GM19467 (cell line): ENCODE results near the gene LRRC4C.
"Not testable (repeated sequence)": the region's sequence is repeated elsewhere in the genome, so short reads cannot be mapped to it uniquely, and the experiment has no call there.

ENCODE experiments used
- ATAC-seq: cut with Tn5 transposase; IDR thresholded peaks from one replicate; pipeline ENCODE4 v1.9.1; 2021; ENCODE audit warnings: mild to moderate bottlenecking, moderate library complexity; ENCODE audit not compliant: unreplicated experiment

LRRC4C gene

DNA sequence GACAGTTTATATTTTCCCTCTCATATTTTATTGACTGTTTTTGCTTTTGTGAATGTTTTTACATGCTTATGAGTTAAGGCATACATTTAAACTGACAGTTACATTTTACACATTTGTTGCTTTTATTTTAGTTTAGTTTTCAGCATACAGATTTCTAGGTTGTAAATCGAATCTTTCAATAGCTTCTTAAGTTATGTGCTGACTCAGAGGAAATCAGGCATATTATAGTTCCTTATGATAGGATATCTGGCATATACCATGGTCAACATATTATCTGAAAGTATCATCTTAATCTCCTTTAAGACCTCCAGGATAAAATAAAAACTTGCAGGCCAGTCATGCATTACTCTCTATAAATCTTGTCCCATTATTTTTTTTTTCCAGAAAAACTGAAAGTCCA, 916.6 kb downstream of the LRRC4C start:
- no peak for ATAC-seq

GRCh38 chr11:40537734-40538133, 921.7 kb downstream of the LRRC4C start:
- ATAC-seq, result no peak

- ATAC-seq, result not testable (repeated sequence)
These were observed 937.4 kb downstream of the LRRC4C start for GRCh38 chr11:40522080-40522479.

- no peak for ATAC-seq
These were observed 942.3 kb downstream of the LRRC4C start for GRCh38 chr11:40517122-40517521.

DNA sequence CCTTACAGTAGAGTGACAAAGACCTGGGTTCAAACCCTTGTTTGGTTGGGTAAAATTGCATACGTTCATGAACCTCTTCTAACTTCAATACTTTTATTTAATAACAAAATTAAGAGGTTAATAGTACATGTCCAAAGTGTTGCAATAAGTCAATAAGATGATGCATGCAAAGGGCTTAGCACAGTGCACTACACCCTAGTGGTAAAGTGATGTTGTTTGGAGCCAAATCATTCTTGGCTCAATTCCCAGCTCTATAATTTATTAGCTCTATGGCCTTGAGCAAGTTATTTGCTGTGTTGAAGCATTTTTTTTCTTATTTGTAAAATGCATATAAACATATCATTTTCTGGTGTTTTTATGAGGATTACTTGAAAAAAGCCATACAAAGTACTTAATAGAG, 945.3 kb downstream of the LRRC4C start:
- ATAC-seq, result no peak

DNA sequence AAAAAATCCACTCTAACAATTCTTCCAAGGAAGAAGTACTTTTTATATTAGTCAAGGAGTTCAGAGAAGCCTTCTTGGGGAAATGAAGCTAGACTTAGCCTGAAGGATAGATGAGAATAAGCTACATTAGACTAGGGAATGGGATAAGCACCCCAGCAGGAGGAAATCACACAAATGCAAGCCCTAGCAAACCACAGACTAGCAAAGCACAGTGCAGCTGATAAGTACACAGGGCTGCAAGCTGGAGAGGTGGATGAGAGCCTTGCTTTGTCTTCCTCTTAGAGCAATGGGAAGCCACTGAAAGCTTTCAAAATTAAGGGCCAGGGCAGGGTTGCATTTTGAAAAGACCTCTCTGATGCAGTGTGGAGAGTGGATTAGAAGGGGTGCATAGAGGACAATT, 946.2 kb downstream of the LRRC4C start:
- ATAC-seq, result no peak

DNA sequence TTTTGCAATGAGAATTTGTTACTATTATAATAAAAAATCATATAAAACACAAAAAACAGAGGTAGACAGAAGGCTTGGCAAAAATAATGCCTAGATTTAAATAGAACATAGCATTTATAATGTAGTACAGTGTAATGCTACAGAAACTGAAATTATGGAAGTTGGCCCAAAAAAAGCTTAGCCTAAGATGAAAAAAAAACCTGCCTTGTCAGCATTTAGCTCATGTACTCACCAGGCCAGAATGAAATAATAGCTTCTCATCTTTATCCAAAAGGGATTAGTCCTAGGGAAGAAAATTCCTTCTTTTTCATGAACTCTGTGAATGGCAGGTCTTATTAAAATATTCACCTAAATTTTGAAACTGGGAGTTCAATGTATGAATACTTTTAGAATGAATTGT, 951.1 kb downstream of the LRRC4C start:
- no peak for ATAC-seq

DNA sequence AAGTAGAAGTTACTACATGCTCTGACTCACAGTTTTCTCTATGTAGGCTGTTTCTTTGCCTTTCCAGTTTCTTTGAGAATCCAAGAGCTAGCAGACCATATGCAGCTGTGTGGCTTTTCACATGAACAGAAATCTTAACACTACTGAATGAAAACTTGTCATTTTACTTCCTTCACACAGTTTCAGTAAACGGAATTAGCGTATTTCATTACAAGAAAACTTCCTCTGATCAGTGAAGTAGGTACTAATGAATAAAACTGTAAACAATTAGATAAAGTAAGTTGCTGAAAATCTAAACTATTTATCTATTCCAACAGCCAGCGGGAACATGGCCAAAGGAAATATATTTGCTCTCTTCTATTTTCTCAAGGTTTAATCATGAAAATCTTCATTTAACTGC, 953.2 kb downstream of the LRRC4C start:
- no peak for ATAC-seq

GRCh38 chr11:40491341-40491740, 968.1 kb downstream of the LRRC4C start:
- ATAC-seq, result no peak

DNA sequence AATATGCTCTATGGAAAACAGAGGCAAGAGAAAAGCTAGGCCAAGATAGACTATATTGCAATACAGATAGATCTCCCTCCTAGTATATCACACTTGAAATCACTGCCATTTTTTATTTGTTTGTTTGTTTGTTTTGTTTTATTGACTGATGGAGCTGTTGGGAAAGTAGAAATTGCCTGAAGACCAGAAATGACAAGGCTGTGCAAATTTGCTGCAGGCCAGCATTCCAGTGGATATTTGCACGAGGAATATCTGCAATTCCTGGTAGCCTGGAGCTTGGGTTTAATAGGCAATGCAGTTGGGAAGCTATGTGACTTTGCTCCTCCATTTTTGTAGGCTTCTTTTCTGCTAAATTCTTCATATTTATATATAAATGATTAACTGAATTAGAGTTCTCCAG, 991.7 kb downstream of the LRRC4C start:
- no peak for ATAC-seq

- ATAC-seq, result no peak
These were observed 1014.1 kb downstream of the LRRC4C start for GRCh38 chr11:40445391-40445790.

GRCh38 chr11:40444151-40444550, 1015.3 kb downstream of the LRRC4C start:
- ATAC-seq, result no peak

DNA sequence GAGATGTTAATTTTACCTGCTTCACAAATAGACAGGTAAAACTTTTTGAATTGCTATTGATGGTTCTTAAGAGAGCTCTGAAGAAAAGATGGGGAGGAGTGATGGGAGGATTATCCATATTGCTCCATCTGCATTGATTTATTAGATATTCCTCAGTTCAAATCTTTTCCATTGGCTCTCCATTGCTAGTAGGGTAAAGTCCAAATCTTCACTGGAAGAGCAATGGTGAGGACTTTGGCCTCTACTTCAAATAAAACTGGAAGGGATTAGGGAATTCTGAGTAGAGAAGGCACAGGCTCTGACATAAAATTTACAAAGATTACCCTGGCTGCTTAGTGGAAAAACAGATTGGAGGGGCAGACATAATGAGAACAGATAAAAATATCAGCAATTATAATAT, 1024.1 kb downstream of the LRRC4C start:
- ATAC-seq, result no peak

- no peak for ATAC-seq
These were observed 1024.5 kb downstream of the LRRC4C start for GRCh38 chr11:40434926-40435325.

DNA sequence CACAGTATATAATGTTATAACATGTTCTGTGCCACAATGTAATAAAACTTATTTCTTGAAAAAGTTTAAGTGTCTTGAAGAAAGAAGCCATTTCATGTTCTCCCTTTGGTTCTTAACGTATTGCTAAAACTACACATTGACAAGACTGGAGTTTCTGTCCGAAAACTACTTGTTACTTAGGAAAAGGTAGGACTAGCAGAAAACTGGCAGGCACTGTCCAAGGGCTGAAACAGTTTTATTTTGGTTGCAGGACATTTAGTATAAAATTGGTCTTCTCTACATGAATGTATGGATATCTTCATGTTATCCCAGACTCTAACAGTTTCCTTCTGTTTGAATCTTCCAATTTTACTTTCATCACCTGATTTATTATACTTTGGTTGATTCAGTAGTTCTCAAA, 1027.1 kb downstream of the LRRC4C start:
- no peak for ATAC-seq

DNA sequence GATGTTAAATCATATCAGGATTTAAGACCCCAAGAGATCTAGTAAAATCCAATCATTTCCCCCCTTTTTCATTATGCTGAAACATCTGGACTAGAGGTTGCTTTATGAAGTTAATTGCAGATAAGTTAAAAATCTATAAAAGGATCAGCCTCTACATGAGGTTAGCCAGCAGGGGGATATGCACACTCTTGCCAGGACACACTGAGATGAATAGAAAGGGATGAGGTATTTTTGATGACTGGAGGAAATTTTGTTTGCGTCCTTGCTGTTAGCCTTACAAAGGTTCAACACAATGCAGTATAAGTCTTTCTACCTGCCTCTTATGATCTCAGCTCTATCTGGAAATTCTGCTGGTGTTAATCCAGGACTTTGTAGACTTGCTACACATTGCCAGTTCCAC, 1034.3 kb downstream of the LRRC4C start:
- no peak for ATAC-seq

DNA sequence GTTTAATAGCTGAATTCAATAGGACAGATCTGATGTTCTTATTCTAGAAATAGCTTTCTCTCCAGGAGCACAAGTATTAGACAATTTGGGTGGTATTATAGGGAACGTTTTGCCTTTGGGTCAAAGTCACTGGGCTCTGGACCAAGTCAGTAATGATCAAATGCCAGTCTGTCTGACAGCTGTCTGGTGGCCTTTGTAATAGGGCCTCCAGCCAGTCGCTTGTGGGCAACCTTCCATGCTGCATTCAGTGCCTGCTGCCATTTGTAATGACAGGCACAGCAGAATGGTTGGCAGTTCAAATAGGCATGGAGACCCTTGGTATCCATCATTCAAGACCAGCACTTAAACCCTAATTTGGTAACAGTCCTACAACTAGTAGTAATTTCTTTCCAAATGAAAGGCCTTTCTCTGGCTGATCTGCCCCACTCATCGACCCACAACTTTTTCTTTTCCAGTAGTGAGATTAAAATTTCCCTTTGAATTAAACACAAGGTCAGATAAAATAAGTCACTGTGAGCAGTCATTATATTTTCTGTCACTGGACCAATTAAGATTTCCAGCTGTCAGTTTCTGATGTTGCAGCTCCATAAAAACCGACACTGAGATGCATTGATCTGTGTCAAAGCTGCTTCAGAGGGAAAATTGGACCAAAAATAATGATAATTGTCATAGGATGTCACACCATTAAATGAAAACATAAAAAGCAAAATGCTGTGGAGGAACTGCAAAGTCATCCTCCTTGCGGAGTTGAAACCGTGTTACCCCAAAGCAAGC, 1038.1 kb downstream of the LRRC4C start:
- ATAC-seq, result no peak

DNA sequence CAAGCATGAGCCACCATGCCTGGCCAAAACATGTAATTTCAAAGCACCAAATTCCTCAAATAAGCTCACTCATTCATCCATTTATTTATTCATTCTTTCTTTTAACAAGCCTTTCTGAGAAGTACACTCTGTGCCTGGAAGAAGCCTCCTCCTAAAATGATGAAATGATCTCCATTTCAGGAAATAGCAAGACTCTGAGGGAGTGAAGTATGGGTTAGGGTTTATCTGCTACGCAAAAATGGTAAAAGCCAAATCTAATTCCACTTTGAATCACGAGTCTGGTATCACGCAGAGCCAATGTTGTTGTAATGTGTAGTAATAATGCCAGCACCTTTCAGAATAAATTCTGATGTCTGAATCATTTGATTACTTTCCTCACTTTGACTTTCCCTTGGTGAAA, 1041.8 kb downstream of the LRRC4C start:
- ATAC-seq, result no peak

GRCh38 chr11:40407355-40407754, 1052.1 kb downstream of the LRRC4C start:
- no peak for ATAC-seq

DNA sequence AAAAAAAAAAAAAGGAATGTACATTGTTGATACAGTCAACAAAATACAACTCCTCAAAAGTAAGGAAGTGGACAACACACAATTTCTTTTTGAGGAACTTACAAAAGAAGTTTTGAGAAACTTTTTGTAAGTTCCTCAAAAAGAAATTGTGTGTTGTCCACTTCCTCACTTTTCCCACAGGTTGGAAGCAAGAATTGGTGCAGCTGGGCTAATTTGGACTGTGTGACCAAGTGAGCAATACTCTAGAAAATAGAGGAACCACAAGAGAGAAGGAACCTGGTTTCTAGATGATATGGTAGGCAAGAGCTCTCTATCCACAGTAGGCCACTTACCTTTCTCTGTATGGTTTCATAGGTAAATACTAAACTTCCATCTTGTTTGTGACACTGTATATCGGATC, 1053.8 kb downstream of the LRRC4C start:
- no peak for ATAC-seq

GRCh38 chr11:40403321-40403720, 1056.1 kb downstream of the LRRC4C start:
- ATAC-seq, result no peak

DNA sequence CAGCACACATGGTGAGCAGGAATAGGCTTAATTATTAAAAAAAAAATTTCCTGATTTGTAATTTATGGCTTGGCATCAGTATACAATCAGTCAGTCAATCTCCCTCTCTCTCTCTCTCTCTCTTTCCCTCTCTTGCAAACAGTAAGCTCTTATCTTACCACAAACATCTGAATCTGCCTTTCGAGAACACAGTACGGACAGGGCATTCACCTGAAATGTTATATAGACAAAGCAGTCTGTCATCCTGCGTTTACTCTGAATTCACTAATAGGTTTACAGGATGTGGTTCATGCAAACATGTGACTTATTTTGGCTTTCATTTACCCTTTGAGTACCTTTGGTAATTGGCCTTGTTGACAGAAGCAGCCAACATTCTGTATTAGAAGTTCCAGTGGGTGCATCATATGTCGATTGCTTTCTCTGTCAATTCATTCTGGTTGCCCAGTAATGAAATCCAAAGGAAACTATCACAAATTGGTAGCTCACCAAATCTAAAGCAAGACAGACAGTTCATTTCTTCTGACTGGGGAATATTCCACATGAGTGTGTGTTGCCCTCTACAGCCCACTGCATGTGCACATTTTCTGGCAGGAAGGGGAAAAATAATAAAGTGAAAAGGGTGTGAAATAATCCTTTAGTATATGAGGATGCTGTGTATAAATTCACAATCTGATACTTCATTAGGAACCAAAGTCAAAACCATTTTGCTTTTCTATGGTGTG, 1058.2 kb downstream of the LRRC4C start:
- no peak for ATAC-seq

GRCh38 chr11:40397141-40397540, 1062.3 kb downstream of the LRRC4C start:
- no peak for ATAC-seq
